Right lobe of liver (tissue), 4 donors: ENCODE measurements around the gene TIMM8B.

ENCODE experiments used
- POLR2A ChIP-seq: fragments of 450-650 bp; IDR thresholded peaks from one replicate; pipeline ENCODE4 v1.6.1; 2017; ENCODE audit warnings: antibody characterized with exemption, mild to moderate bottlenecking
- TF ChIP-seq, protein P1 (sequence below), 4 donors: fragments of 200-600 bp in 3 of 4; fragments of 450-650 bp in 1 of 4; IDR thresholded peaks; one replicate each; pipeline versions ENCODE4 v1.5.1 to v1.8.0; 2016 to 2022; ENCODE audit warnings: antibody characterized with exemption in 4 of 4, mild to moderate bottlenecking in 2 of 4
- donor health status: DM: no; HTN: no; CAD: no.
- donor health status: DM: no; HTN: no; CAD: no.
- donor health status: DM: no; HTN: yes; CAD: no.

DNA sequence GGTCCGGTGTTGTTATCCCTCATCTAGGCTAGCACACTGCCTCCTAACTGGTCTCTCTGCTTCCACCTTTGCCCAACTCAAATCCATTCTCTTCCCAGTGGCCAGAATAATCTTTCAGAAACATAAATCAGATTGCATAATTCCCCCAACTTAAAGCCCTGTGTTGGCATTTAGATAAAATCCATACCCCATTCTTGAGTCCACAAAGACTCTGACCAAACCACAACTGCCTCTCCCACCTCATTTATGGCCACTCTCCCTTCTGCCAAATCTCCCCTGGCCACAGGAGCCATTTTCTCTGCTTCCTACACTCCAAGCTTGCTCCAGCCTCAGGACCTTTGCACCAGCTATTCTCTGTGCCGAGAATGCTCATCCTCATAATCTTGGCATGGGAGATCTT is 40.5 kb upstream of the TIMM8B start:
- TF ChIP-seq, protein P1, sequence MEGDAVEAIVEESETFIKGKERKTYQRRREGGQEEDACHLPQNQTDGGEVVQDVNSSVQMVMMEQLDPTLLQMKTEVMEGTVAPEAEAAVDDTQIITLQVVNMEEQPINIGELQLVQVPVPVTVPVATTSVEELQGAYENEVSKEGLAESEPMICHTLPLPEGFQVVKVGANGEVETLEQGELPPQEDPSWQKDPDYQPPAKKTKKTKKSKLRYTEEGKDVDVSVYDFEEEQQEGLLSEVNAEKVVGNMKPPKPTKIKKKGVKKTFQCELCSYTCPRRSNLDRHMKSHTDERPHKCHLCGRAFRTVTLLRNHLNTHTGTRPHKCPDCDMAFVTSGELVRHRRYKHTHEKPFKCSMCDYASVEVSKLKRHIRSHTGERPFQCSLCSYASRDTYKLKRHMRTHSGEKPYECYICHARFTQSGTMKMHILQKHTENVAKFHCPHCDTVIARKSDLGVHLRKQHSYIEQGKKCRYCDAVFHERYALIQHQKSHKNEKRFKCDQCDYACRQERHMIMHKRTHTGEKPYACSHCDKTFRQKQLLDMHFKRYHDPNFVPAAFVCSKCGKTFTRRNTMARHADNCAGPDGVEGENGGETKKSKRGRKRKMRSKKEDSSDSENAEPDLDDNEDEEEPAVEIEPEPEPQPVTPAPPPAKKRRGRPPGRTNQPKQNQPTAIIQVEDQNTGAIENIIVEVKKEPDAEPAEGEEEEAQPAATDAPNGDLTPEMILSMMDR (IDR thresholded peaks at IDR 0.05) = no peak
- no peak for TF ChIP-seq POLR2A
